Prostate gland (tissue), 2 donors: ENCODE results near the gene EXTL2.

Experiments
- POLR2A ChIP-seq: fragments of 450-650 bp; IDR thresholded peaks from one replicate; pipeline ENCODE4 v1.6.1; 2016; ENCODE audit warnings: antibody characterized with exemption, mild to moderate bottlenecking
- POLR2AphosphoS5 ChIP-seq: sonication (generic); formaldehyde crosslinking; IDR thresholded peaks from one replicate; pipeline ENCODE4 v1.6.1; 2017; ENCODE audit warnings: antibody characterized with exemption
- TF ChIP-seq, protein P1 (sequence below), 4 experiments: fragments of 200-600 bp in 2 of 4; fragments of 450-650 bp in 2 of 4; sonication (generic) in 2 of 4; IDR thresholded peaks; 1 replicate in 3 of 4; 2 replicates in 1 of 4; pipeline ENCODE4 v1.5.1; 2016 to 2019; ENCODE audit warnings: antibody characterized with exemption in 4 of 4, mild to moderate bottlenecking in 2 of 4, moderate library complexity in 2 of 4

- TF ChIP-seq, protein P1, sequence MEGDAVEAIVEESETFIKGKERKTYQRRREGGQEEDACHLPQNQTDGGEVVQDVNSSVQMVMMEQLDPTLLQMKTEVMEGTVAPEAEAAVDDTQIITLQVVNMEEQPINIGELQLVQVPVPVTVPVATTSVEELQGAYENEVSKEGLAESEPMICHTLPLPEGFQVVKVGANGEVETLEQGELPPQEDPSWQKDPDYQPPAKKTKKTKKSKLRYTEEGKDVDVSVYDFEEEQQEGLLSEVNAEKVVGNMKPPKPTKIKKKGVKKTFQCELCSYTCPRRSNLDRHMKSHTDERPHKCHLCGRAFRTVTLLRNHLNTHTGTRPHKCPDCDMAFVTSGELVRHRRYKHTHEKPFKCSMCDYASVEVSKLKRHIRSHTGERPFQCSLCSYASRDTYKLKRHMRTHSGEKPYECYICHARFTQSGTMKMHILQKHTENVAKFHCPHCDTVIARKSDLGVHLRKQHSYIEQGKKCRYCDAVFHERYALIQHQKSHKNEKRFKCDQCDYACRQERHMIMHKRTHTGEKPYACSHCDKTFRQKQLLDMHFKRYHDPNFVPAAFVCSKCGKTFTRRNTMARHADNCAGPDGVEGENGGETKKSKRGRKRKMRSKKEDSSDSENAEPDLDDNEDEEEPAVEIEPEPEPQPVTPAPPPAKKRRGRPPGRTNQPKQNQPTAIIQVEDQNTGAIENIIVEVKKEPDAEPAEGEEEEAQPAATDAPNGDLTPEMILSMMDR (IDR thresholded peaks at IDR 0.05), result no peak
- TF ChIP-seq POLR2AphosphoS5, result no peak
- TF ChIP-seq POLR2A, result no peak
Measured at GRCh38 chr1:100942304-100943046, 47.8 kb upstream of the EXTL2 start.
